ENCODE results near the gene FHAD1. TPM values are rescaled to one million over a fixed set of nuclear protein-coding genes. Genes with fewer than 3 reads are reported as not detected.

The FHAD1 gene
- total and polyA plus RNA-seq, 2 of the 13 experiments (the other 11 are each of a cell fraction or from before 2014, with no cell fraction given): not detected

DNA sequence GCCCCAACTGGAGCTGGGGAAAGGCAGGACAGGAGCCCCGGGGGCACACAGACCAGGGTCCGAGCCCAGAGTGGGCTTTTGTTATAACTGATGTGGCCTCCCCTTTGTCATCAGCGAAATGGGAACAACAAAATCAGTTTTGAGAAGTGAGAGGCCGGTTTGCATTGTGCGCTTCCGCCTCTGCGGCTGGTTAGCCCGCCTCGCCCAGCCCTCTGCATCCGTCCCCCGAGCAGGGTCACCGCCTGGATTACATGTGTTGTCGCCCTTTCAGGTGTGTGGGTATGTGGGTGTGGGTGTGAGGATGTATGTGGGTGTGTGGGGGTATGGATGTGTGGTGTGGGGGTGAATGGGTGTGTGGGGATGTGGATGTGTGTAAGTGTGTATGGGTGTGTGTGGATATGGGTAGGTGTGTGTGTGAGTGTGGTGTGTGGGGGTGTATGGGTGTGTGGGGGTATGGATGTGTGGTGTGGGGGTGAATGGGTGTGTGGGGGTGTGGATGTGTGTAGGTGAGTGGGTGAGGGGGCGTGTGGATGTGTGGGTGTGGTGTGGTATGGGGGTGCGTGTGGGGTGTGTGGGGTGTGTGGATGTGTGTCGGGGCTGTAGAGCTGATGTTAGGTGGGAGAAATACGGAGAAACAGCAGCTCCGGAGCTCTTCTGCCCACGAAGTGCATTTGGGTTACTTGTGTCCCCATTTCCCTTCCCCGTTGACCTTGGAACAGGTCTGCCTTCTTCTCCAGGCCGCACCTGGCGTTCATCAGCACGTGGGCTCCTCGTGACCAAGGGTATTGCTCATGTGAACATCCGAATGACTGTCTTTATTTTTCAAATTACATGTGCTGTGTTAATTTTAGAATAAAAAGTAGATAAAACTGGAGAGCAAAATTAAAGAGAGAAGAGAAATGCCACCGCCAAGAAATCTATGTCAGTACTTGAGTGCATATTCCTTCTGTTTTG lies 67.6 kb downstream of the FHAD1 start:
- Histone ChIP-seq H4K20me1 (ENCODE audit: insufficient read depth, low read length) (no peaks in the 10 kb centered on the region), H2AFZ (ENCODE audit: low read length) (no peak overlapping the region), H3K4me2 (ENCODE audit: low read depth, low read length) (no peak overlapping the region), H3K4me1 (ENCODE audit: insufficient read depth, low read length) (0 out of 2 replicates have a peak, but pooled peaks cover 12% of the 10 kb centered on the region), H3K9ac (ENCODE audit: insufficient read depth, low read depth, low read length) (no peak overlapping the region), H3K9me3 (ENCODE audit: low read length) (no peaks in the 10 kb centered on the region), H3K79me2 (ENCODE audit: insufficient read depth, low read length) (no peaks in the 10 kb centered on the region), H3K27ac (ENCODE audit: extremely low read length, insufficient read depth, low read length) (no peak overlapping the region), H3K36me3 (replicated peaks in 1 of 2; ENCODE audit: control insufficient read depth in 1 of 2, insufficient read depth in 2 of 2, low read length in 2 of 2) (no peaks in the 10 kb centered on the region), H3K27me3 (ENCODE audit: control insufficient read depth in 1 of 2, insufficient read depth in 2 of 2, low read length in 2 of 2) (peaks cover 3 to 20% of the 10 kb centered on the region in 2 experiments; a peak in 4 of 5 replicates), H3K4me3 (replicated peaks in 1 of 3; ENCODE audit: insufficient read depth in 1 of 3, low read depth in 2 of 3, low read length in 3 of 3) (no peak overlapping the region)
- 60% methylated on average over 26 of the region's 26 CpGs for WGBS (ENCODE audit: low lambda C conversion rate)
- ChIA-PET POLR2A (no interaction called here), CTCF (ENCODE audit: low intra/inter-chr PET ratio, low total read pairs) (no interaction called here)
- in situ Hi-C loops (cut with HindIII; ENCODE audit: extremely low pct_ligation_motif_present, low pct_unique_long_range_greater_than_20kb) (loop anchor here (5.0 kb wide), 1 partner anchor 112 kb away; no protein-coding TSS in a partner anchor), intact Hi-C loops (cut with micrococcal nuclease; ENCODE audit: unreplicated experiment) (no loop called here)
- FAIRE-seq (no peak), DNase-seq (ENCODE audit: low spot score) (no peak), ATAC-seq (no peak)
- no TSS peak for BruUV-seq (replicated peaks)
- no peak for TF ChIP-seq HDAC6 (IDR thresholded peaks at IDR 0.05; ENCODE audit: low read depth, low read length)
- TF ChIP-seq SMYD3 (CRISPR knock-in tag; IDR thresholded peaks at IDR 0.05): no peak
- TF ChIP-seq, protein P1, sequence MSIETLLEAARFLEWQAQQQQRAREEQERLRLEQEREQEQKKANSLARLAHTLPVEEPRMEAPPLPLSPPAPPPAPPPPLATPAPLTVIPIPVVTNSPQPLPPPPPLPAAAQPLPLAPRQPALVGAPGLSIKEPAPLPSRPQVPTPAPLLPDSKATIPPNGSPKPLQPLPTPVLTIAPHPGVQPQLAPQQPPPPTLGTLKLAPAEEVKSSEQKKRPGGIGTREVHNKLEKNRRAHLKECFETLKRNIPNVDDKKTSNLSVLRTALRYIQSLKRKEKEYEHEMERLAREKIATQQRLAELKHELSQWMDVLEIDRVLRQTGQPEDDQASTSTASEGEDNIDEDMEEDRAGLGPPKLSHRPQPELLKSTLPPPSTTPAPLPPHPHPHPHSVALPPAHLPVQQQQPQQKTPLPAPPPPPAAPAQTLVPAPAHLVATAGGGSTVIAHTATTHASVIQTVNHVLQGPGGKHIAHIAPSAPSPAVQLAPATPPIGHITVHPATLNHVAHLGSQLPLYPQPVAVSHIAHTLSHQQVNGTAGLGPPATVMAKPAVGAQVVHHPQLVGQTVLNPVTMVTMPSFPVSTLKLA (IDR thresholded peaks at IDR 0.05): peak; percentile 51
- no peak for TF ChIP-seq SOX5 (CRISPR knock-in tag; IDR thresholded peaks at IDR 0.05; ENCODE audit: borderline replicate concordance)

DNA sequence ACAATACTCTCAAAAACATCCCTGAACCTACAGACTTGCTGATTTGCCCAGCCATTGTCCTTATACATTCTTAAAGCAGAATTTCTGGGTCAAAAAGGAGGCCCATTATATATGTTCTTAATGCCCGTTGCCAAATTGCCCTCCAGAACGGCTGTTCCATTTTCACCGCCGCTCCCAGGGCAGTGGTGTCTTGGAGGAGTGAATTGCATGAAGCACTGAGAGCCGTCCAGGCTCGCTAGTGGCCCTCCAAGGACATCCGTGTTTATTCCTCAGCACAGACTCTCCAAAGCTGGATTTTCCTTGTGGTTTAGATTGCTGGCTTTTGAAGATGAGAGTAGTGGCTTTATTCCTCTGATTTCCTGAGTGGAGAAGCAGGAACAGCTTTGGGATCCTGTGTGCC lies 68.8 kb downstream of the FHAD1 start:
- no peak for ATAC-seq
- Histone ChIP-seq H3K9me3 (ENCODE audit: low read length) (no peaks in the 10 kb centered on the region), H4K20me1 (ENCODE audit: insufficient read depth, low read length) (no peaks in the 10 kb centered on the region), H3K79me2 (ENCODE audit: insufficient read depth, low read length) (no peaks in the 10 kb centered on the region), H3K36me3 (replicated peaks in 1 of 2; ENCODE audit: control insufficient read depth in 1 of 2, insufficient read depth in 2 of 2, low read length in 2 of 2) (no peaks in the 10 kb centered on the region), H3K4me3 (replicated peaks in 1 of 3; ENCODE audit: insufficient read depth in 1 of 3, low read depth in 2 of 3, low read length in 3 of 3) (no peak overlapping the region), H3K4me1 (ENCODE audit: insufficient read depth, low read length) (0 out of 2 replicates have a peak, but pooled peaks cover 12% of the 10 kb centered on the region), H3K4me2 (ENCODE audit: low read depth, low read length) (no peak overlapping the region), H2AFZ (ENCODE audit: low read length) (no peak overlapping the region), H3K9ac (ENCODE audit: insufficient read depth, low read depth, low read length) (no peak overlapping the region), H3K27ac (ENCODE audit: extremely low read length, insufficient read depth, low read length) (no peak overlapping the region), H3K27me3 (ENCODE audit: control insufficient read depth in 1 of 2, insufficient read depth in 2 of 2, low read length in 2 of 2) (peaks cover 0 to 9% of the 10 kb centered on the region in 2 experiments; a peak in 2 of 5 replicates)
- POLR2A ChIA-PET: no interaction called here
- intact Hi-C loops (cut with micrococcal nuclease; ENCODE audit: unreplicated experiment): no loop called here
- in situ Hi-C loops (cut with HindIII; ENCODE audit: extremely low pct_ligation_motif_present, low pct_unique_long_range_greater_than_20kb): no loop called here
- CTCF ChIA-PET (ENCODE audit: low intra/inter-chr PET ratio, low total read pairs): no interaction called here
- 51% methylated on average over 7 of the region's 7 CpGs for WGBS (ENCODE audit: low lambda C conversion rate)
- BruUV-seq (replicated peaks): no TSS peak
- DNase-seq (ENCODE audit: low spot score): no peak
- no peak for FAIRE-seq
- TF ChIP-seq PCBP1 (IDR thresholded peaks at IDR 0.05; ENCODE audit: borderline replicate concordance, low read depth, low read length) (no peak), MEF2D (CRISPR knock-in tag; IDR thresholded peaks at IDR 0.05) (no peak), NCOA2 (CRISPR knock-in tag; IDR thresholded peaks at IDR 0.05) (no peak), EZH2 (conservative IDR thresholded peaks at IDR 0.05; ENCODE audit: low read depth, low read length) (no peak), ZNF556 (CRISPR knock-in tag; IDR thresholded peaks at IDR 0.05; ENCODE audit: borderline replicate concordance) (no peak)
- TF ChIP-seq, protein P2, sequence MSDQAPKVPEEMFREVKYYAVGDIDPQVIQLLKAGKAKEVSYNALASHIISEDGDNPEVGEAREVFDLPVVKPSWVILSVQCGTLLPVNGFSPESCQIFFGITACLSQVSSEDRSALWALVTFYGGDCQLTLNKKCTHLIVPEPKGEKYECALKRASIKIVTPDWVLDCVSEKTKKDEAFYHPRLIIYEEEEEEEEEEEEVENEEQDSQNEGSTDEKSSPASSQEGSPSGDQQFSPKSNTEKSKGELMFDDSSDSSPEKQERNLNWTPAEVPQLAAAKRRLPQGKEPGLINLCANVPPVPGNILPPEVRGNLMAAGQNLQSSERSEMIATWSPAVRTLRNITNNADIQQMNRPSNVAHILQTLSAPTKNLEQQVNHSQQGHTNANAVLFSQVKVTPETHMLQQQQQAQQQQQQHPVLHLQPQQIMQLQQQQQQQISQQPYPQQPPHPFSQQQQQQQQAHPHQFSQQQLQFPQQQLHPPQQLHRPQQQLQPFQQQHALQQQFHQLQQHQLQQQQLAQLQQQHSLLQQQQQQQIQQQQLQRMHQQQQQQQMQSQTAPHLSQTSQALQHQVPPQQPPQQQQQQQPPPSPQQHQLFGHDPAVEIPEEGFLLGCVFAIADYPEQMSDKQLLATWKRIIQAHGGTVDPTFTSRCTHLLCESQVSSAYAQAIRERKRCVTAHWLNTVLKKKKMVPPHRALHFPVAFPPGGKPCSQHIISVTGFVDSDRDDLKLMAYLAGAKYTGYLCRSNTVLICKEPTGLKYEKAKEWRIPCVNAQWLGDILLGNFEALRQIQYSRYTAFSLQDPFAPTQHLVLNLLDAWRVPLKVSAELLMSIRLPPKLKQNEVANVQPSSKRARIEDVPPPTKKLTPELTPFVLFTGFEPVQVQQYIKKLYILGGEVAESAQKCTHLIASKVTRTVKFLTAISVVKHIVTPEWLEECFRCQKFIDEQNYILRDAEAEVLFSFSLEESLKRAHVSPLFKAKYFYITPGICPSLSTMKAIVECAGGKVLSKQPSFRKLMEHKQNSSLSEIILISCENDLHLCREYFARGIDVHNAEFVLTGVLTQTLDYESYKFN (CRISPR knock-in tag; conservative IDR thresholded peaks at IDR 0.05): no peak
- TF ChIP-seq, protein P3, sequence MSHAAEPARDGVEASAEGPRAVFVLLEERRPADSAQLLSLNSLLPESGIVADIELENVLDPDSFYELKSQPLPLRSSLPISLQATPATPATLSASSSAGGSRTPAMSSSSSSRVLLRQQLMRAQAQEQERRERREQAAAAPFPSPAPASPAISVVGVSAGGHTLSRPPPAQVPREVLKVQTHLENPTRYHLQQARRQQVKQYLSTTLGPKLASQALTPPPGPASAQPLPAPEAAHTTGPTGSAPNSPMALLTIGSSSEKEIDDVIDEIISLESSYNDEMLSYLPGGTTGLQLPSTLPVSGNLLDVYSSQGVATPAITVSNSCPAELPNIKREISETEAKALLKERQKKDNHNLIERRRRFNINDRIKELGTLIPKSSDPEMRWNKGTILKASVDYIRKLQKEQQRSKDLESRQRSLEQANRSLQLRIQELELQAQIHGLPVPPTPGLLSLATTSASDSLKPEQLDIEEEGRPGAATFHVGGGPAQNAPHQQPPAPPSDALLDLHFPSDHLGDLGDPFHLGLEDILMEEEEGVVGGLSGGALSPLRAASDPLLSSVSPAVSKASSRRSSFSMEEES (CRISPR knock-in tag; IDR thresholded peaks at IDR 0.05): no peak

Data from HepG2 (cell line).